Measurements from ENCODE around the gene BCAN.

The BCAN gene

DNA sequence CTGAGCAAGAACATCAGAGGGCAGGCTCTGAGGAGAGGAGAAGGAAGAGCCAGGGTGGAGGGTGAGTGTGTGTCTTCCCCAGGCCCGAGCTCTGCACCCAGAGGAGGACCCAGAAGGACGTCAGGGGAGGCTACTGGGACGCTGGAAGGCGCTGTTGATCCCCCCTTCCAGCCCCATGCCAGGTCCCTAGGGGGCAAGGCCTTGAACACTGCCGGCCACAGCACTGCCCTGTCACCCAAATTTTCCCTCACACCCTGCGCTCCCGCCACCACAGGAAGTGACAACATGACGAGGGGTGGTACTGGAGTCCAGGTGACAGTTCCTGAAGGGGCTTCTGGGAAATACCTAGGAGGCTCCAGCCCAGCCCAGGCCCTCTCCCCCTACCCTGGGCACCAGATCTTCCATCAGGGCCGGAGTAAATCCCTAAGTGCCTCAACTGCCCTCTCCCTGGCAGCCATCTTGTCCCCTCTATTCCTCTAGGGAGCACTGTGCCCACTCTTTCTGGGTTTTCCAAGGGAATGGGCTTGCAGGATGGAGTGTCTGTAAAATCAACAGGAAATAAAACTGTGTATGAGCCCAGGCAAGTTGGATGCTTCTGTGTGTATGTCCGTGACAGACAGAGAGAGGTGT is 17.1 kb downstream of the BCAN start:
- Histone ChIP-seq H3K27ac (no peak overlapping the region), H3K27me3 (peaks cover 52% of the 10 kb centered on the region), H3K9ac (no peak overlapping the region), H3K4me1 (peaks cover 69% of the 10 kb centered on the region), H3K4me2 (peak overlapping the region; percentile 91), H4K20me1 (peaks cover 33% of the 10 kb centered on the region), H3K9me3 (no peaks in the 10 kb centered on the region), H3K36me3 (no peaks in the 10 kb centered on the region), H3K4me3 (no peak overlapping the region)
- TF ChIP-seq Cebpa-rat (IDR thresholded peaks at IDR 0.05): no peak

DNA sequence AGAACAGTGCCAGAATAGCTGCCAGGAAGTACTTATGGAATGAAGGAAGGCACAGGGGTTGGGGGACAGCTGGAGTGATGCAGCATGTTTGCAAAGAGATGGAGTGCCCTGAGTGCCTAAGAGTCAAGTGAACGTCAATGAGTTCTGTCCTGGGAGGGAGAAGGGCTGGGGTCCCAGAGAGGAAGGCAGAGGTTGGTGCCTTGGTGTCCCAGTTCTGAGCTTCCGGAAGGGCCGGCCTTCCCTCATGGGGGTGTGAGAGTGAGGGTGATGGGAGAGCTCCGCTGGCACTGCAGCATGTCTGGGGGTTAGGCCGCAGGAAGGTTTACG is 17.7 kb downstream of the BCAN start:
- TF ChIP-seq Cebpa-rat (IDR thresholded peaks at IDR 0.05): no peak
- Histone ChIP-seq H4K20me1 (peaks cover 27% of the 10 kb centered on the region), H3K27me3 (peaks cover 47% of the 10 kb centered on the region), H3K4me3 (no peak overlapping the region), H3K4me1 (peaks cover 75% of the 10 kb centered on the region), H3K27ac (no peak overlapping the region), H3K9ac (no peak overlapping the region), H3K9me3 (no peaks in the 10 kb centered on the region), H3K4me2 (peak overlapping the region; percentile 91), H3K36me3 (no peaks in the 10 kb centered on the region)

DNA sequence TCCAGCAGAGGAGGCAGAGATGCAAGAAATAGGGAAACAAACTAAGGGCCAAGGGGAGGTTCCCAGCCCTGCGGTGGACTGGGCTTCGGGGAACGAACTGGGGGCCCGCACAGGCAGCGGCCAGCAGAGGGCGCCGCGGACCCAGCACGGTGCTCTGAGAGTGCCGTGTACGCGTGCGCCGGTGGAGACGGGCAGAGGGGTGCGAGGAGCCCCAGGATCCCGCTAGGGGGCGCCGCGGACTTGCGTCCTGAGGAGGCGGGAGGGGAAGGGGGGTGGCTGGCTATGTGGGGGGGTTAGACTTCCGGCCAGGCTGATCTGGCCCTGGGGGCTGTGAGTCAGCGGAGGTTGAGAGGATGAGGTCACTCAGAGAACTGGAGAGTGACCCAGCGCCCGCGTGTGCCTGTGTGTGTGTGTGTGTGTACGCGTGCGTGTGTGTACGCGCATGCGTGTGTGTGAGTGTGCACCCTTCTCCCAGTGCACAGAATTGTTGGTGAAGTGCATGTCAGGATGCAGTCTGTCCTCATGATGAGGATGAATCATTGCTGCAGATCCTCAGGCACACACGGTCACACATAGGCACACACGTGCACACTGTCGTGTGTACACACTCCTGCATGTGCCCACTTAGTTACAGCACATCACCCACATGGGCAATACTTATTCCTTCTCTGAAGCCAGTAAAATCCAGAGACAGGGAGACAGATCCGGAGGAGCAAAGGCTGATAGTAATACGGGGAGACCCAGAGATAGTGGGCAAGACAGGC is 18.3 kb downstream of the BCAN start:
- H3K27me3 ChIP-seq: peaks cover 41% of the 10 kb centered on the region
- H3K4me3 ChIP-seq: no peak overlapping the region
- no peak for TF ChIP-seq Cebpa-rat (IDR thresholded peaks at IDR 0.05)
- H3K4me1 ChIP-seq: peaks cover 80% of the 10 kb centered on the region
- H3K36me3 ChIP-seq: no peaks in the 10 kb centered on the region
- peaks cover 21% of the 10 kb centered on the region for H4K20me1 ChIP-seq
- no peak overlapping the region; the same call in 1 of the 2 replicates for H3K9ac ChIP-seq
- no peaks in the 10 kb centered on the region for H3K9me3 ChIP-seq
- peak overlapping the region; percentile 71 for H3K27ac ChIP-seq
- H3K4me2 ChIP-seq: peak overlapping the region; percentile 91

DNA sequence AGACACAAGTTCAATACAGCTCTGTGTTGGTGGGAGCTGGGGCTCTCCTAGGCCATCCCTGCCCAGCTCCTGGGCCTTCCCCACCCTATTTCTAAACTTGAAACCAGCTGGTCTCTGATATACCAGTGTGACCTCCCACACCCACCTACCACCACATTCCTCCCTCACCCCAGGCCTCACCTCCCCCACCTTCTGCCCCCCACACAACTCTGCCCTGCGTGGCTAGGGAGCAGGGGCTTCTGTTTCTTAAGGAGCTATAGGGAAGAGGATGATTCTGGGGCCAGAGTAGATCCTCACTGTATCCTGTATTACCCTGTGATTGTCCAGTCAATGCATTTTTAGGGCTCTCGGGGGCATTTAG is 18.8 kb downstream of the BCAN start:
- Histone ChIP-seq H3K27ac (peak overlapping the region; percentile 71), H3K9ac (no peak overlapping the region; the same call in 1 of the 2 replicates), H3K36me3 (no peaks in the 10 kb centered on the region), H3K27me3 (peaks cover 36% of the 10 kb centered on the region), H3K4me1 (peaks cover 86% of the 10 kb centered on the region), H3K4me3 (no peak overlapping the region), H3K4me2 (peak overlapping the region; percentile 91), H4K20me1 (peaks cover 16% of the 10 kb centered on the region), H3K9me3 (no peaks in the 10 kb centered on the region)
- TF ChIP-seq Cebpa-rat (IDR thresholded peaks at IDR 0.05): no peak

DNA sequence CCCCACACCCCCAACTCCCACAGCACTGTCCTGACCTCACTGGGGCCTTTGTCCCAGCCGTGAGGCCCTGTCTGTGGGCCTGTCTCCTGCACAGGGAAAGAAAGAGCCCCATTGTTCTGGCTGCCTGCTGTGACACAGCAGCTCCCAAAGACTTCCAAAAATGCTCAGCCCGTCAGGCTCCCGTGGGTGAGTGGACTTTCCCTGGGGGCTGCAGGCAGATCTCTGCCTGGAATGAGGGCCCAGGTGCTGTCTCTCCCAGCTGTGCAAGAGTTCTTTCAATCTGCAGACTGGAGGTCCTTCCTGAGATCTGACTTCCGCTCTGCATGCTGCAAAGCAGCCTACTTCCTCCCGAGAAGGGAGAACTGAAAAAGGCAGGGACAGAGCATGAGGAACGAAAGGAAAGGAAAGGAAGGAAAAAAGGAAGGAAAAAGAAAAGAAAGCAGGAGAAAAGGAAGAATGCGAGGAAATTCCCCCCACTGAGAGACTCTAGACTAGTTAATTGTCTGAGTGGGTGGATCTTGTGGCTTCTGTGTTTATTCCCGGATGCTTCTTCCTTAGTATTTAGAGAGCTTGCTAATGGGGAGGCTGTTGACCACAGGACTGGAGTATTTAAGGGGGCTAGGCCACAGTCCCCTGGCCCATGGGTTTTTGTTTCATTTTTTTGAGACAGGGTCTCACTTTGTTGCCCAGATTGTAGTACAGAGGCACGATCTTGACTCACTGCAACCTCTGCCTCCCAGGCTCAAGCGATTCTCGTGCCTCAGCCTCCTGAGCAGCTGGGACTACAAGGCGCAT is 20.3 kb downstream of the BCAN start:
- Histone ChIP-seq H3K4me2 (peak overlapping the region; percentile 91), H3K36me3 (no peaks in the 10 kb centered on the region), H3K9me3 (no peaks in the 10 kb centered on the region), H3K9ac (peak overlapping the region; percentile 27; the same call in 1 of the 2 replicates), H4K20me1 (peaks cover 1% of the 10 kb centered on the region), H3K27ac (peak overlapping the region; percentile 71), H3K4me3 (no peak overlapping the region), H3K4me1 (peaks cover 94% of the 10 kb centered on the region), H3K27me3 (peaks cover 21% of the 10 kb centered on the region)
- TF ChIP-seq Cebpa-rat (IDR thresholded peaks at IDR 0.05): no peak

DNA sequence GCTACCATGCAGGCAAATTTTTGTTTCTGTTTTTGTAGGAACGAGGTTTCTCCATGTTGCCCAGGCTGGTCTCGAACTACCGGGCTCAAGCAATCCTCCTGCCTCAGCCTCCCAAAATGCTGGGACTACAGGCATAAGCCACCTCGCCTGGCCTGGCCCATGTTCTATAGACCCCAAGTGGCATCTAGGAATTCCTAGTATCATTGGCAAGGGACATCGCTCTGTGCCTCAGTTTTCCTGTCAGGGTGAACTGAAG is 20.8 kb downstream of the BCAN start:
- peaks cover 94% of the 10 kb centered on the region for H3K4me1 ChIP-seq
- H3K9ac ChIP-seq: peak overlapping the region; percentile 27; the same call in 1 of the 2 replicates
- no peaks in the 10 kb centered on the region for H3K9me3 ChIP-seq
- TF ChIP-seq Cebpa-rat (IDR thresholded peaks at IDR 0.05): no peak
- no peaks in the 10 kb centered on the region for H3K36me3 ChIP-seq
- H3K4me2 ChIP-seq: peak overlapping the region; percentile 91
- peaks cover 16% of the 10 kb centered on the region for H3K27me3 ChIP-seq
- peak overlapping the region; percentile 71 for H3K27ac ChIP-seq
- 0 out of 2 replicates have a peak overlapping the region, but pooled peaks have one; percentile 24 for H3K4me3 ChIP-seq
- no peaks in the 10 kb centered on the region for H4K20me1 ChIP-seq

DNA sequence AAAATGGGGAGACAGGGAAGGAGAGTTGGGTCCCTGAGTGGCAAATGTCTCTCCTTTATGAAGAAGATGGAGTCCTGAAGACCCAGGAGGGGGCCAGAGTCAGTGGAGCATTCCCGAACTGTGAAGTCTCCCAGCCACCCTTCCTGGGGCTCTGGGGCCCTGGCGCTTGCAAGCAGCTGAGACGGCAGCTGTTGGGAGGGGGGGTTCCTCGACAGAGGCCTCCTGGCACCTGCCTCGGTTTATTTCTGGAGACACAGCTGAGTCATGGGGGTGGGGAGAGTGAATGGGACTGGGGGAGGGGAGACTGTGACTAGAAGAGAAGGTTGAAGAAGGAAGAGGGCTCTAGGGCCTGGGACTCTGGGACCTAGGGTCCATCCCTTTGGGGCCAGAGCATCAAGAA is 21.3 kb downstream of the BCAN start:
- peaks cover 11% of the 10 kb centered on the region for H3K27me3 ChIP-seq
- peaks cover 95% of the 10 kb centered on the region for H3K4me1 ChIP-seq

DNA sequence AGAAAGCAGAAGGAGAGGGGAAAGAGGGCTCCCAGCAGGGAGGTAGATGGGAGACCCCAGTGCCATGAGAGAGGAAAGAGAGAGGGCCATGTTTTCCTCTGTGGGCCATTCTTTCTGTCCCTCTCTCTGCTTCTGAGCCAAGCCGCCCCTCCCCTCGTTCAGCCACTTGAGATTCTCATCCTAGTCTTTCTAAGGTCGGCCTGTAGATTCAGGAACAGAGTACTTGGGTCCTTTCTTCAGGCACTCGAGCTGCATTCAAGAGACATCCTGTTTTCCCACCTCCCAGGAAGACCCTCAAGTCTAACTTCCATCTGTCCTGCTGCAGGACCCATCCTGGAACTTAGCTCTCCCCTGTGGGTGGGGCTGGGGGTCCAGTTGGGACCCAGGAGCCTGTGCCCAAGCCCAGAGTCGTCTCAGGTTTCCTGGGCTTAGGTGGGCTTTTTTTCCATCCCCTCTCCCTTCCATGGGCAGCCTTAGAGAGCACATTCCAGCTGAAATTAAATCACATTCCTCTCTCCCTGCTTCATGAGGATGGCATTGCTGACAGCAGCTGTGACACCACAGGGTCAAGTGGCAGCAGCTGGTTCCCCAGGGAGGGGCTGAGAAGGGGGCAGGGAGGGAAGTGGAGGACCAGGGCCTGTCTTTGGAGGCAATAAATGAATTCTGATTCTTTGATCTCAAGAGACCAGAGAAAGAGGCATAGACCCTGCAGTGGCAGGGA is 22.3 kb downstream of the BCAN start:
- H3K27me3 ChIP-seq: peaks cover under 1% of the 10 kb centered on the region; the same call in 1 of the 2 replicates
- peaks cover 100% of the 10 kb centered on the region for H3K4me1 ChIP-seq
- no peaks in the 10 kb centered on the region for H4K20me1 ChIP-seq
- H3K4me2 ChIP-seq: peak overlapping the region; percentile 91
- H3K27ac ChIP-seq: peak overlapping the region; percentile 71
- no peak for TF ChIP-seq Cebpa-rat (IDR thresholded peaks at IDR 0.05)
- H3K9ac ChIP-seq: peak overlapping the region; percentile 66
- H3K4me3 ChIP-seq: peak overlapping the region; percentile 43
- no peaks in the 10 kb centered on the region for H3K36me3 ChIP-seq
- no peaks in the 10 kb centered on the region for H3K9me3 ChIP-seq

More for the DNA sequence above, 21.3 kb downstream of the BCAN start:
- Histone ChIP-seq H3K9me3 (no peaks in the 10 kb centered on the region), H3K9ac (peak overlapping the region; percentile 66; the same call in 1 of the 2 replicates), H3K27ac (peak overlapping the region; percentile 71), H4K20me1 (no peaks in the 10 kb centered on the region), H3K4me3 (peak overlapping the region; percentile 24; the same call in 1 of the 2 replicates), H3K36me3 (no peaks in the 10 kb centered on the region), H3K4me2 (peak overlapping the region; percentile 91)
- no peak for TF ChIP-seq Cebpa-rat (IDR thresholded peaks at IDR 0.05)

DNA sequence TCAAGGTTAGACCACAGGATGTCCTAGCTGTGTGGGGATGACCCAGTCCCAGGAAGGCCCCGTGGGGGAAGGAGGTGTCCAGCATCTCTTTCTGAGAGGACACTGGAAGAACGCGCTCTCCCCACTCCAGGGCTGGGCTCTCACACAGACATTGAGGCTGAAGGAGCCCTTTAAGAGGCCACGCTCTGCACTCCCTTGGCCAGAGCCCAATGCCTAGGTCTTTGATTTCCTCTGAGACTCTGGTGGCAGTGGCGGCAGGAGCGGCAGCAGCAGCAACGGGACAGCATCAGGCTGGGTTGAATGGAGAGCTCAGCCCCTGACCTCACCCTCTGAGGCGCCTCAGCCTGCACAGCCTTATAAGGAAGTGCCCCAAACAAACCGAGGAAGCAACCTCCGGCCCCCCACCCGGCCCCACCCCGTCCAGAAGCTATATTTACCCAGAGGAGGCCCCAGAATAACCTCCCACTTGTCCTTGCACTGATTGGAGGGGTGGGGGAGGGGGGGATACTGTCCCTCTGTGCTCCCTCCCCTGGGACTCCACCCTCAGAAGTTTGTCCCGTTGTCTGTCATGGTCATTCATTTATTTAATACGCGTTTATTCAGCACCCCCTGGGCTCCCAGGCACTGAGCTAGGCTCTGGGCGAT is 23.0 kb downstream of the BCAN start:
- Histone ChIP-seq H3K36me3 (no peaks in the 10 kb centered on the region), H3K4me1 (peaks cover 100% of the 10 kb centered on the region), H3K4me3 (peak overlapping the region; percentile 43), H4K20me1 (no peaks in the 10 kb centered on the region), H3K9me3 (no peaks in the 10 kb centered on the region), H3K4me2 (peak overlapping the region; percentile 91), H3K9ac (peak overlapping the region; percentile 66), H3K27me3 (no peaks in the 10 kb centered on the region), H3K27ac (peak overlapping the region; percentile 71)
- TF ChIP-seq Cebpa-rat (IDR thresholded peaks at IDR 0.05): no peak
